Lower leg skin (tissue), 4 donors: ENCODE data around the gene HIC1. TPM values are rescaled to one million over a fixed set of nuclear protein-coding genes. Genes with fewer than 3 reads are reported as not detected.

Experiments used
- DNase-seq, 2 donors: peaks; one replicate each; pipeline ENCODE4 v3.0.0-alpha.2; 2019; ENCODE audit warnings: low spot score in 2 of 2
- H3K4me3 ChIP-seq: fragments of 200-600 bp; sonication (generic); 2 replicates; pipeline ENCODE4 v1.5.1; 2017; ENCODE audit warnings: mild to moderate bottlenecking, low read depth; ENCODE audit not compliant: poor library complexity, severe bottlenecking
- CTCF ChIP-seq, 3 donors: fragments of 450-650 bp; IDR thresholded peaks; one replicate each; pipeline ENCODE4 v1.5.1; 2016; ENCODE audit warnings: antibody characterized with exemption in 3 of 3, mild to moderate bottlenecking in 3 of 3, moderate library complexity in 2 of 3
- POLR2A ChIP-seq, 2 donors: fragments of 450-650 bp; IDR thresholded peaks; one replicate each; pipeline ENCODE4 v1.6.1; 2016 to 2017; ENCODE audit warnings: antibody characterized with exemption in 2 of 2, mild to moderate bottlenecking in 1 of 2, moderate library complexity in 1 of 2
- WGBS, 2 donors: methylation state at CpG; one replicate each; pipeline ENCODE4 v1.1.5; 2018; 5-methylcytosine and 5-hydroxymethylcytosine counted together
- intact Hi-C: fragments of 100-400 bp; cut with DNase I; formaldehyde crosslinking; loops from one replicate; pipeline ENCODE4 v1.15.0; 2023; ENCODE audit warnings: low total_unique reads
- total RNA-seq, 4 donors: library from RNA; depleted of rRNA; stranded (reverse); fragments of >200 nt; gene quantifications; one replicate each; pipeline ENCODE4 v1.1.0, GENCODE V29; 2016

Gene HIC1
- total RNA-seq, 4 donors from 2014 or later = 2.4 to 14.2 (median 5.3) TPM

DNA sequence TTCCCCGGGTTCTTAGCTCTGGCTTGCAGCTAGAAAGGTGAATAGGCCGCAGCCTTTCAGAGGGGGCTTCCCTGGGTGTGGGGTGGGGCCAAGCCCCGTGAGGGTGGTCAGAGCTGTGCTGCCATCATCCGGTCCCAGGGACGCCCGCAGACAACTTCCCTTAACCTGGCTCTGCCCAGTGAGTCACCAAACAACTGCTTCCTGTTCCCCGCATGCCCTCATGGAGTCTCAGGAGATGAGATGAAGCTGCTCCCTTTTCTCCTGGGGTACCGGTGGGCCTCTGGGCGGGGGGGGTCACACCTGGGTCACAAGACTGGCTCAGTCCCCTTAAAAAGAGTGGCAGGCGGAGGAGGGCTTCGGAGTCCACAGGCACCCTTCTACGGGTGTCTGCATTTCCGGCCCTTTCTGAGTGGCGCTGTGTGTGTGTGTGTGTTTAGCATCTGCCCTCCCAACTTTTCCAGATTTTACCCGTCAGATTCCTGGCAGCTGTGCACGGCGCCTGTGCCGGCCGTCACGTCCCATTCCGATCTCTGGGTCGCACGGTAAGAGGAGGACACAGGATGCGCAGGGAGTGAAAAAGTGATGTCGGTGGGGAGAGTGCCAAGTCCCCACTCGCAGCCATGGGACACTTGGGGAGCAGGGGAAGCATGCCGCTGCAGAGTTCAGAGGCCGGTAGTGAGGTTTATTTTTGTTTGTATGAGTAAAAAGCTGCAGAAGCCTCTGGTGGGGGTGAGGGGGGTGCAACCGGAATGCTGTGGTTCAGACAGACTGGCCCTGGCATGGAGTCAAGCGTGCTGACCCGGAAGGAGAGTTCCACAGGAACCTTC lies 16.8 kb downstream of the HIC1 start:
- intact Hi-C loops = no loop called here
- WGBS, 2 donors = 76 to 82% methylated on average over 31 of the region's 31 CpGs
- TF ChIP-seq CTCF (IDR thresholded peaks at IDR 0.05) (no peak), POLR2A (IDR thresholded peaks at IDR 0.05) (no peak)
- peak in 1 of 2 donors; percentile 87 for DNase-seq
- no peak overlapping the region for H3K4me3 ChIP-seq

DNA sequence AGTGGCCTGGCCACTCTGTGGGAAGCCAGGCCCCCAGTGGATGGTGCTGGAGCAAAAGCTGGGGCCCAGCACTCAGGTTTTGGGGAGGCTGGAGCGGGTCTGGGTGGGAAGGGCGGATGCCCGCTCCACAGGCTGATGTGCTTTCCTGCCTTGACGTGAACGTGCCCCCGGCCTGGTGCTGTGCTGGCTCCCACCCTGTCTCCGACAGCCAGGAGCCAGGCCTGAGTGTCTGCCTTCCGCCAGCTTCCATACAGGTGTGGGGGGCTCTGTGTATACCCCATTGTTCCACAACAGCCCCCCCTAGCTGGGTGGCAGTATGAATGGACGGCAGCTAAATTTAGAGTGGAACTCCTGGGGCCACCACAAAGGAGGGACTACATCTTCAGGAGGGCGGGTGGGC lies 20.0 kb downstream of the HIC1 start:
- intact Hi-C loops = no loop called here
- TF ChIP-seq CTCF (IDR thresholded peaks at IDR 0.05) = no peak
- TF ChIP-seq POLR2A (IDR thresholded peaks at IDR 0.05) = no peak
- WGBS, 2 donors = 77 to 79% methylated on average over 2 to 10 of the region's 10 CpGs
- no peak overlapping the region for H3K4me3 ChIP-seq
- DNase-seq = no peak

DNA sequence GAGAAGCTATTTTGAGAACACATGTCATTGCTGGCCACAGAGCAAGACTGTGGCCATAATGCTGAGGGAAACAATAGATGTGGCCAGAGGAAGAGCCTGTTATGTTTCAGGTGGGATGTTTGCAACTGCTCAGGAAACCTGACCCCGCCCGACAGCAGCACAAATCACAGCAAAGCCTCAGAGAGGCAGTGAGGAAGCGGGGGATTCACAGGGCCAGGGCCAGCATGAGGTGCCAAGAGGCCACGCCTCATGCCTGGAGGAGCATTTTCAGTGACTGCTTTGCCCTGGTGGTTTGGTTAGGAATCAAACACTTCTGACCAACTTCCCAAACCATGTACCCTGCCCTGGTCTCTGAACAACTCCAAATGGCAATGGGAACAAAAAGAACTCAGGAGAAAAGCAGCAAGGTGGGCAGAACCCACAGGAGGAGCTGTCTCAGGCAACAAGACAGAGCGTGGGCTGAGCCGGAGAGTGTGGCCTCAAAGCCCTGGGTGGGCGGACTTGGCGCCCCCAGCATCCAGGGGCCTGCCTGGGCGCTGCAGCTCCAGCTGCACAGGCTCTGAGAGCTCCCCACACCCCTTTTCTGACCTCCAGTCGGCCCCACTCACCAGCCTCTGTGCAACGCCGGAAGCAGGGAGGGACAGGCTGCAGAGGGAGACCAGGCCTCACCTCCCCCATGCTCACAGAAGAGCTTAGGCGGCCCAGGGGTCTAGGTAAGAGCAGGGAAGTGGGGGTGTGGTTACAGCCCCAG lies 20.6 kb downstream of the HIC1 start:
- intact Hi-C loops = no loop called here
- H3K4me3 ChIP-seq = no peak overlapping the region
- DNase-seq = peak in 1 of 2 donors; percentile 88
- TF ChIP-seq CTCF (IDR thresholded peaks at IDR 0.05) = no peak
- WGBS, 2 donors = 31 to 40% methylated on average over 13 of the region's 13 CpGs

DNA sequence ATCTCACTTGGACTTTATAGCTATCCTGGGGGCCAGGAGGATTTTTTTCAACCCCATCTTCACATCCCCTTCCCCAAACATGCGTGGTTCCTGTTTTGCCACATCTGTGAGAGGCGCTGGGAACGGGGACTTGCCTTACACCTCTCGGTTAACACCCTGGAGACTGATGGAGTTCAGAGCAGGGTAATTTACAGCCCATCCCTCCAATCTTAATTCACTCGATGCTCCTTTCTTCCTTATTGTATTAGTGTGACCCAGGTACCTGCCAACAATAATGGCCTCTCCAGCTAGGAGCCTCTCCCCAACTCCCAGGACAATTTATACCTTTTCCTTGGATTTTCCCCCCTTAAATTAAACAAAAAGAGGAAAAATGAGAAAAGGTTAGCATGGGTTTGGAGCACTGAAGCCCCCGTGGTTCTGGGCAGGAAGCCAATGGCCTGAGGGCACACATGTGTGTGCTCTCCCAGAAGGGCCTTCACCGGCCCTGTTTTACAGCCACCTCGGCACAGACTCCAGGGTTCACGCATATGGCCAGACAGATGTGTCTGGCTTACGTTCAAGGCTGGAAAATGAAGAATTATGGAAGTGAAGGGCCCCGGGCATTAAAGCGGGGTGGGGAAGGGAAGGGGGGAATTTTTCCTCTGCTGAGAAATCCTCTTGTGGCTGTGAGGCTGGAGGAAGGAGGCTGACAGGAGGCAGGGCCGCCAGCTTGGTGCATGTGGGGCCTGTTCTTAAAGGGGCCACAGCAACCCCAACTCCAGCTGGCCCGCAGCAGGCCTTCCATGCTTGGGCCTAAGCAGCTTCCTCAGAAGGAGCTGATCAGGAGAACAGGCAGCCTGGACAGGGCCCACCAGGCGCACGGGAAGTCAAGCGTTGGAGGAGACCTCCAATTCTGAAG lies 21.4 kb downstream of the HIC1 start:
- WGBS, 2 donors = 57 to 64% methylated on average over 17 of the region's 17 CpGs

More for the DNA sequence above, 21.4 kb downstream of the HIC1 start:
- no peak for DNase-seq
- TF ChIP-seq CTCF (IDR thresholded peaks at IDR 0.05) (no peak), POLR2A (IDR thresholded peaks at IDR 0.05) (no peak)
- intact Hi-C loops = no loop called here
- H3K4me3 ChIP-seq = no peak overlapping the region
